CD4-positive, alpha-beta T cell treated with Interferon gamma for 1 hour (primary cell): Measurements from ENCODE around the gene FAM133A.

ENCODE experiments used
- DNase-seq: peaks from one replicate; pipeline ENCODE4 v3.0.0-alpha.2; 2020

Gene FAM133A

GRCh38 chrX:93673869-93674271, at the start of gene FAM133A:
FAM133A (plus strand) TSS chrX:93674206; CDS start chrX:93709420, 35,214 bp downstream.
- no peak for DNase-seq

GRCh38 chrX:93637591-93637990, 36.4 kb upstream of the FAM133A start:
- no peak for DNase-seq

GRCh38 chrX:93649381-93649780, 24.6 kb upstream of the FAM133A start:
- DNase-seq: no peak

- no peak for DNase-seq
Measured at GRCh38 chrX:93660575-93660974, 13.4 kb upstream of the FAM133A start.

- DNase-seq: peak; percentile 37
Measured at GRCh38 chrX:93673056-93673868, 744 bp upstream of the FAM133A start, which contains the start of gene NAP1L3. NAP1L3 (minus strand) TSS chrX:93673578; CDS start chrX:93673304, 274 bp downstream.

- DNase-seq: no peak
Measured at GRCh38 chrX:93695981-93696380, 22.0 kb downstream of the FAM133A start.

GRCh38 chrX:93703701-93704100, 29.7 kb downstream of the FAM133A start:
- no peak for DNase-seq

- DNase-seq: no peak
Measured at GRCh38 chrX:93711076-93711475, 37.1 kb downstream of the FAM133A start.

- DNase-seq: no peak
Measured at GRCh38 chrX:93741811-93742210, 67.8 kb downstream of the FAM133A start.

GRCh38 chrX:93760163-93760562, 86.2 kb downstream of the FAM133A start:
- DNase-seq: no peak
